GM20000 (cell line): Measurements from ENCODE around the gene SORD.

Experiments
- DNase-seq: peaks from one replicate; pipeline ENCODE4 v3.0.0; 2012; ENCODE audit warnings: low spot score
- CTCF ChIP-seq: IDR thresholded peaks from 2 replicates; pipeline ENCODE4 v1.5.1; 2012; ENCODE audit warnings: mild to moderate bottlenecking, control low read depth; ENCODE audit errors: extremely low read depth, missing control alignments

The SORD gene

DNA sequence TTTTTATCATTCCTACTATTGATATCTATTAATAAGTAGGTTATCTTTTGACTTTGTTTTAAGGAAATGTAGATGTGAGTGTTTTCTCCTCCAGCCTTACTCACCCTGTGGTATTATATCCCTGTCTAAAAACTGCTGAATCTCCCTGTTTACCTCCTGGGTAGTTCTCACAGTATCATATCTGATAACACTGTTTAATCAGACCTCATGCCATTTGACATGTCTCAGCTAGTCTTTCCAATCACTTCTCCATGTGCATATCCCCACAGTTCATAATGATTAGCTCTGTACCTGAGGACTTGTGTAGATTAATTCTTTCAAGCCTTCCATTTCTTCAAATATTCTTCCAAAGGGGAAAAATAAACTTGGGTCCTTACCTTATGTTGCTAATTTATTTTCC, 60.2 kb downstream of the SORD start:
- no peak for TF ChIP-seq CTCF
- DNase-seq = no peak

DNA sequence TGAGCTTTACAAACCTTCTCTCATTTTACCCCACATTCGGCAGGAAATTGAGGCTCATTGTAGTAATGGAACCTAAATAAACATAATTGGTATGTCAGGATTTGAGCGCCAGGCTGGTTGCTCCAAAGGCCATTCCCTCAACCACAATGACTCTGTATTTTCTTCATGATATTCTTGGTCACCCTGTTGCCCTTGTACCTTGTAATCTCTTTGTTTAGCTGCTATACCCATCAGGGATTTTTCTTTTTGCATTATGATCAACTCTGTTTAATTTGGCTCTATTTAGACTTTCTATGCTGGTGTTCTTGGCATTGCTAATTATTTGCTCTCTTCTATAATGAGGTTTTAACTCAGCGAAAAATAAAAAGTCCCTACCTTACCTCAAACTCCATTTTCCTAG, 61.2 kb downstream of the SORD start:
- DNase-seq = no peak
- TF ChIP-seq CTCF = no peak

DNA sequence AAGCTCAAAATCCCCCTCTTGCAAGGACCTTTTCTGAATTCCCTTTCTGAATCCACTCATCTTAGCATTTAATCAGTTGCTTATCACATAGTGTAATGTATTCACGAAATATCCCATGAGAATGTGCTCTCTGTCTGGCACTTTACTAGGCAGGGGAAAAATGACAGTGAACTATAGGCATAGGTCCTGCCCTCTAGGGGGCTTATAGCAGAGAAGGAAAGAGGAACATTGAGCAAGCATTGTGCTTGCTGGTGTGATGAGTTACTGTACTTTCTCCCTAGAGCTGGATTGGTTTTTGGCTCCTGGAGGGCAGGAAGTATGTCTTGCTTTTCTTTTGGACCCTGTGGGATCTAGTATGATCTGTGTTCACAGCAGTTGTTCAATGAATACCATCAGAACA, 64.5 kb downstream of the SORD start:
- no peak for DNase-seq
- no peak for TF ChIP-seq CTCF

- TF ChIP-seq CTCF = no peak
- DNase-seq = no peak
Observed at GRCh38 chr15:45088801-45089711, 66.1 kb downstream of the SORD start.

- no peak for DNase-seq
- TF ChIP-seq CTCF = no peak
Observed at GRCh38 chr15:45089712-45090373, 66.8 kb downstream of the SORD start.

DNA sequence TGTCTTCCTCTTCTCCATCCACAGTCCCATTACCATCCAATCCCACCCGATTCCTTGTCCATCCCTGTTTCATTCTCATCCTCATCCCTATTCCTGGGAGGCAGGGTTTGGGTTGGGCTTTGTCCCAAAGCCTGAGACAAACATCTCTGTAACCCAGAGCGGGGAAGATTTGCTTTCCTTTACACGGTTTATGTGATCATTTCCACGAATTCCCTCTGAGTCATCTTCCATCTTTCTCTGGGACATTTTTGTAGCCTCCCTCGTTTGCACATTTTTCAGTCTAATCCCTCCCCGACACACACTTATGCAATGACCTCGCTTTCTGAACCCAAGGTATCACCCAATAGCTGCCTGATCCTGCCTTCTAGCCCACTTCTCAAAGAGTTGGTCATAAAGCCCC, 68.2 kb downstream of the SORD start:
- no peak for TF ChIP-seq CTCF
- no peak for DNase-seq

GRCh38 chr15:45091576-45091975, 68.6 kb downstream of the SORD start:
- DNase-seq = no peak
- TF ChIP-seq CTCF = no peak
